ENCODE data around the gene MRPL34. TPM values are rescaled to one million over a fixed set of nuclear protein-coding genes. Genes with fewer than 3 reads are reported as not detected.

Gene MRPL34
- total and polyA plus RNA-seq, 2 experiments from 2014 or later, result 23.0 to 78.8 TPM

DNA sequence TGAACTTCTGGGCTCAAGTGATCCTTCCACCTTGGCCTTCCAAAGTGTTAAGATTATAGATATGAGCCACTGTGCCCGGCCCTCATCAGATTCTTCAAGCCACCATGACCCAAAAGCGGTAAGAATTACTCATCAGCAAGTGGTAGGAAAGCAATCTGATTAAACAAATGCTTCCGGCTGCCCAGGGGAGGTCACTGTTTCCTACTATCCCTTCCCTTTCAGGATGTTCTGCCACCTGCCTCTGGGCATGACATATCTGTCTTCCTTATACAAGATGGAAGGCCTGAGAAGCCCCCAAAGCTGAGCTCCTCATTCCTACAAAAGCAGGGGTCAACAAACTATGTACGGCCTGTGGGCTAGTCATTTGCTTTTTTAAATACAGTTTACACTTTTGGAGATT, 9.4 kb upstream of the MRPL34 start:
- Histone ChIP-seq H2AFZ (no peak overlapping the region), H3K9me3 (ENCODE audit: low read depth) (no peaks in the 10 kb centered on the region), H3K36me3 (ENCODE audit: low read depth) (no peaks in the 10 kb centered on the region), H3F3A (ENCODE audit: insufficient read depth) (peaks cover 6% of the 10 kb centered on the region; the same call in 1 of the 2 replicates), H3K27ac (no peak overlapping the region), H3K4me3 (no peak overlapping the region), H3K4me1 (ENCODE audit: insufficient read depth) (no peaks in the 10 kb centered on the region), H4K20me1 (ENCODE audit: insufficient read depth) (no peaks in the 10 kb centered on the region), H3K4me2 (ENCODE audit: unreplicated experiment) (no peak overlapping the region), H3K9ac (no peak overlapping the region), H3K79me2 (ENCODE audit: insufficient read depth) (no peaks in the 10 kb centered on the region), H3K9me2 (ENCODE audit: insufficient read depth) (no peaks in the 10 kb centered on the region), H3K27me3 (replicated peaks; ENCODE audit: insufficient read depth) (no peaks in the 10 kb centered on the region)
- 77 to 80% methylated on average over 4 of the region's 4 CpGs for WGBS, 2 experiments (ENCODE audit: low coverage in 1 of 2, low lambda C conversion rate in 2 of 2, missing lambda C conversion rate in 2 of 2)
- no peak for TF ChIP-seq EZH2 (IDR thresholded peaks at IDR 0.05; ENCODE audit: insufficient read depth, poor library complexity, severe bottlenecking)
- TF ChIP-seq EZH2phosphoT487 (IDR thresholded peaks at IDR 0.05; ENCODE audit: insufficient read depth, low read depth), result no peak
- DNase-seq, result peak; percentile 53
- in situ Hi-C loops (cut with MboI), result no loop called here

DNA sequence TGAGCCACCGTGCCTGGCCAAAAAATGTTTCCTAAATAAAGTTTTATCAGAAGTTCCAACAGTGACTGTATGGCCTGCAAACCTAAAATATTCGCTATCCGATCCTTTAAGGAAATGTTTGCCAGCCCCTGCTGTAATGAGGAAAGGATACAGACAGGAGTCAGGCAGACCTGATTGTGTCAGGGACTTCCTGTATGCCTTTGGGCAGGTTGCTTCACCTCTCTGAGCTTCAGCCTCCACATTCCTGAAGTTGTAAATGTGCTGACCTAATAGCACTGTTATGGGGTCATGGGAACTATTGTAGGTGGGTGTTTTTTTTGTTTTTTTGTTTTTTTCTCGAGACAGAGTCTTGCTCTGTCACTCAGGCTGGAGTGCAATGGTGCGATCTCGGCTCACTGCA, 8.7 kb upstream of the MRPL34 start:
- in situ Hi-C loops (cut with MboI), result no loop called here
- 81% methylated on average over 6 of the region's 6 CpGs for WGBS, 2 experiments (ENCODE audit: low coverage in 1 of 2, low lambda C conversion rate in 2 of 2, missing lambda C conversion rate in 2 of 2)
- TF ChIP-seq EZH2phosphoT487 (IDR thresholded peaks at IDR 0.05; ENCODE audit: insufficient read depth, low read depth) (no peak), EZH2 (IDR thresholded peaks at IDR 0.05; ENCODE audit: insufficient read depth, poor library complexity, severe bottlenecking) (no peak)

DNA sequence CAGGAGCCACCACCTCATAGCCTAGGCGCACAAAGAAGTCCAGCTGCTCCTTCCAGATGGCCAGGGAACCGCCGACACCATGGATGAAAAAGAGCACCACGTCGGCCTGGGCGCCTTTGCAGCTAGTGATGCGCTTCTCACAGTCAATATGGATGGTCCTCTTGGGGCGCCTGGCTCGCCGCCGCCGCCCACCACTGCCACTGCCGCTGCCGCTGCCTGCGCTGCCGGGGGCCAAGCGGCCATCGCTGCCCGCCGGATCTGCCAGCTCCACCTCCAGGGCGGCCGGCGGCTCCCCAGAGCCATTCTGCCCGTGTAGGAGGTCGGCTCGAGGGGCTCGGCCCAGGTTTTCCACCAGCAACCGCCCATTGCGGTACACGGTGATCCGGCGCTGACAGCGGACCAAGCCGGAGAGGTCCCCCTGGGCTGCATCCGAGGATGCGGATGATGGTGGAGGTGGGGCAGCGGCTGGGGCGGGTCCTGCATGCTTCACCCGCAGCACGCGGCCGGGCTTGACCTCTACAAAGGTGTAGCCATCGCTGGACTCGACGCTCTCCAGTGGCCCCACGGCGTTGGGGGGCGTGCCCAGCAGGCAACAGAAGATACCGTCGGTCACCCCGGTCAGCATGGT, 4.6 kb upstream of the MRPL34 start:
- 93 to 94% methylated on average over 45 to 51 of the region's 51 CpGs for WGBS, 2 experiments (ENCODE audit: low coverage in 1 of 2, low lambda C conversion rate in 2 of 2, missing lambda C conversion rate in 2 of 2)
- no peak for DNase-seq
- H3K36me3 ChIP-seq (ENCODE audit: low read depth), result no peaks in the 10 kb centered on the region
- TF ChIP-seq EZH2 (IDR thresholded peaks at IDR 0.05; ENCODE audit: insufficient read depth, poor library complexity, severe bottlenecking) (no peak), EZH2phosphoT487 (IDR thresholded peaks at IDR 0.05; ENCODE audit: insufficient read depth, low read depth) (no peak)
- peaks cover 15% of the 10 kb centered on the region; the same call in 1 of the 2 replicates for H3K4me1 ChIP-seq (ENCODE audit: insufficient read depth)
- H4K20me1 ChIP-seq (ENCODE audit: insufficient read depth), result no peaks in the 10 kb centered on the region
- no peak overlapping the region for H3K4me2 ChIP-seq (ENCODE audit: unreplicated experiment)
- no peak overlapping the region for H2AFZ ChIP-seq
- H3K27ac ChIP-seq, result no peak overlapping the region
- no peak overlapping the region for H3K4me3 ChIP-seq
- no peaks in the 10 kb centered on the region for H3K27me3 ChIP-seq (replicated peaks; ENCODE audit: insufficient read depth)
- no peaks in the 10 kb centered on the region for H3K9me3 ChIP-seq (ENCODE audit: low read depth)
- no peaks in the 10 kb centered on the region for H3K9me2 ChIP-seq (ENCODE audit: insufficient read depth)
- in situ Hi-C loops (cut with MboI), result loop anchor here (10.0 kb wide), 1 partner anchor 84 kb away; no protein-coding TSS in a partner anchor
- peaks cover 19% of the 10 kb centered on the region for H3F3A ChIP-seq (ENCODE audit: insufficient read depth)
- H3K79me2 ChIP-seq (ENCODE audit: insufficient read depth), result no peaks in the 10 kb centered on the region
- H3K9ac ChIP-seq, result no peak overlapping the region

More for the DNA sequence above, 8.7 kb upstream of the MRPL34 start:
- Histone ChIP-seq H3K36me3 (ENCODE audit: low read depth) (no peaks in the 10 kb centered on the region), H3K27me3 (replicated peaks; ENCODE audit: insufficient read depth) (no peaks in the 10 kb centered on the region), H3K9ac (no peak overlapping the region), H2AFZ (no peak overlapping the region), H3K9me2 (ENCODE audit: insufficient read depth) (no peaks in the 10 kb centered on the region), H3K9me3 (ENCODE audit: low read depth) (no peaks in the 10 kb centered on the region), H3K4me1 (ENCODE audit: insufficient read depth) (no peaks in the 10 kb centered on the region), H3K4me3 (no peak overlapping the region), H3K79me2 (ENCODE audit: insufficient read depth) (no peaks in the 10 kb centered on the region), H3K4me2 (ENCODE audit: unreplicated experiment) (no peak overlapping the region), H3K27ac (no peak overlapping the region), H3F3A (ENCODE audit: insufficient read depth) (peaks cover 6% of the 10 kb centered on the region; the same call in 1 of the 2 replicates), H4K20me1 (ENCODE audit: insufficient read depth) (no peaks in the 10 kb centered on the region)
- DNase-seq, result no peak

DNA sequence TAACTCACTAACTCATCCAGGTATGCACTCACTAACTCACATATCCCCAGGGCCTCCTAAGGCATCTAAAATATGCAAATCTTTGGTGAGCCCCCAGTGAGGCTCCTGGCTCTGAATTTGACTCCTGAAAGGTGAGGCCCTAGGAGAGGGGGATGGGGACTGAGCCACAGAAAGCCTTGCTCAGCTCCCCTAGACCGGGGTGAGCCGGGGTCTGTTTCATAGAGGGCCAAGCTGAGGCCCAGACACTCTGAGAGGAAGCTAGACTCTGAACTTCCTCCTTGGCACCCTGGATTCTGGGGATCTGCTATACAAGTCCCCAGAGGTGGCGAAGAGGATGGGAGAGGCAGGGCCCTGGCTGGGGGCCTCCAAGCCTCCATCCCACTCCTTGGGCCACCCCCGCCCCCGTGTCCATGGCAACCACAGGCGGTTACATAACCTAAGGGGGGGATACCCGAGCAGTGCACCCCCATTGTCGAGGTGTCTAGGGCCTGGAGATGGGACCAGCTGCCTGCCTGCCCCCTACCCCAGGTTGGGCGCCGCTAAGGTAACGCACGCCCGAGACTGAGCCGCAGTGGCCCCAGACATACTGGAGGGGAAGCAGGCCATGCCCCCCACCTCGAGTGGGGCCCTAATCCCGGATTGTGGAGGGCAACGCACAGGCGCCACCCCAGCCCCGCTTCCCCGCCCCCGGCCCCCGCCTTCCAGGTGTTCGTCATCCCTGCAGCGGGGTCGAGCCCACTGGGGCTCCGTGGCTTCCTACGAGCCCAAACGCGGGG, 3.1 kb upstream of the MRPL34 start:
- no peaks in the 10 kb centered on the region for H3K9me3 ChIP-seq (ENCODE audit: low read depth)
- 16 to 18% methylated on average over 18 to 27 of the region's 29 CpGs for WGBS, 2 experiments (ENCODE audit: low coverage in 1 of 2, low lambda C conversion rate in 2 of 2, missing lambda C conversion rate in 2 of 2)
- H3K27me3 ChIP-seq (replicated peaks; ENCODE audit: insufficient read depth), result no peaks in the 10 kb centered on the region
- H3K4me1 ChIP-seq (ENCODE audit: insufficient read depth), result peaks cover 22% of the 10 kb centered on the region
- in situ Hi-C loops (cut with MboI), result loop anchor here (10.0 kb wide), 1 partner anchor 82 kb away; no protein-coding TSS in a partner anchor
- no peaks in the 10 kb centered on the region for H3K9me2 ChIP-seq (ENCODE audit: insufficient read depth)
- peaks cover 11% of the 10 kb centered on the region for H3K79me2 ChIP-seq (ENCODE audit: insufficient read depth)
- H3K4me3 ChIP-seq, result peak overlapping the region; percentile 77
- DNase-seq, result no peak
- H3K36me3 ChIP-seq (ENCODE audit: low read depth), result no peaks in the 10 kb centered on the region
- H3K4me2 ChIP-seq (ENCODE audit: unreplicated experiment), result peak overlapping the region; percentile 63
- no peak overlapping the region for H3K27ac ChIP-seq
- peak overlapping the region; percentile 84 for H2AFZ ChIP-seq
- H3F3A ChIP-seq (ENCODE audit: insufficient read depth), result peaks cover 18% of the 10 kb centered on the region
- peak overlapping the region; percentile 66 for H3K9ac ChIP-seq
- no peak for TF ChIP-seq EZH2 (IDR thresholded peaks at IDR 0.05; ENCODE audit: insufficient read depth, poor library complexity, severe bottlenecking)
- TF ChIP-seq EZH2phosphoT487 (IDR thresholded peaks at IDR 0.05; ENCODE audit: insufficient read depth, low read depth), result no peak
- H4K20me1 ChIP-seq (ENCODE audit: insufficient read depth), result no peaks in the 10 kb centered on the region
